ENCODE measurements around the gene DOCK8.
A peak's percentile ranks its signal among the peaks of the same experiment; 100 is the strongest.

Gene DOCK8

GRCh38 chr9:343773-344172 is 129.1 kb downstream of the DOCK8 start:
- H3K4me3 ChIP-seq (ENCODE audit: control insufficient read depth, low read depth, low read length): no peak overlapping the region
- no peak for TF ChIP-seq CTCF (conservative IDR thresholded peaks at IDR 0.05; ENCODE audit: control insufficient read depth, insufficient read depth, low read depth, low read length)
- DNase-seq (ENCODE audit: low read depth): no peak

- no peak for TF ChIP-seq CTCF (conservative IDR thresholded peaks at IDR 0.05; ENCODE audit: control insufficient read depth, insufficient read depth, low read depth, low read length)
These were observed 131.5 kb downstream of the DOCK8 start for GRCh38 chr9:346111-346571.

GRCh38 chr9:347667-348292 is 133.1 kb downstream of the DOCK8 start:
- no peak overlapping the region for H3K4me3 ChIP-seq (ENCODE audit: control insufficient read depth, low read depth, low read length)
- TF ChIP-seq CTCF (conservative IDR thresholded peaks at IDR 0.05; ENCODE audit: control insufficient read depth, insufficient read depth, low read depth, low read length): peak; percentile 79
- DNase-seq (ENCODE audit: low read depth): peak; percentile 46

More at GRCh38 chr9:346111-346571, 131.5 kb downstream of the DOCK8 start:
- no peak for DNase-seq (ENCODE audit: low read depth)
- H3K4me3 ChIP-seq (ENCODE audit: control insufficient read depth, low read depth, low read length): no peak overlapping the region

GRCh38 chr9:350384-350783 is 135.7 kb downstream of the DOCK8 start:
- no peak overlapping the region for H3K4me3 ChIP-seq (ENCODE audit: control insufficient read depth, low read depth, low read length)
- DNase-seq (ENCODE audit: low read depth): no peak
- no peak for TF ChIP-seq CTCF (conservative IDR thresholded peaks at IDR 0.05; ENCODE audit: control insufficient read depth, insufficient read depth, low read depth, low read length)

GRCh38 chr9:351916-352315 is 137.3 kb downstream of the DOCK8 start:
- TF ChIP-seq CTCF (conservative IDR thresholded peaks at IDR 0.05; ENCODE audit: control insufficient read depth, insufficient read depth, low read depth, low read length): no peak
- no peak for DNase-seq (ENCODE audit: low read depth)

GRCh38 chr9:353077-353476 is 138.4 kb downstream of the DOCK8 start:
- no peak overlapping the region for H3K4me3 ChIP-seq (ENCODE audit: control insufficient read depth, low read depth, low read length)
- DNase-seq (ENCODE audit: low read depth): no peak
- TF ChIP-seq CTCF (conservative IDR thresholded peaks at IDR 0.05; ENCODE audit: control insufficient read depth, insufficient read depth, low read depth, low read length): no peak

More at GRCh38 chr9:351916-352315, 137.3 kb downstream of the DOCK8 start:
- no peak overlapping the region for H3K4me3 ChIP-seq (ENCODE audit: control insufficient read depth, low read depth, low read length)
